RWPE2 (cell line): Measurements from ENCODE around the gene GTSF1L.

Experiments used
- ATAC-seq: fragments of 200-7000 bp; cut with Tn5 transposase; 3 replicates; pipeline ENCODE4 v1.9.1; 2021; ENCODE audit warnings: low read depth
- DNase-seq: peaks from one replicate; pipeline ENCODE4 v3.0.0-alpha.2; 2020; ENCODE audit warnings: low spot score
- H3K27ac ChIP-seq: fragments of 450-650 bp; 2 replicates; pipeline ENCODE4 v1.5.1; 2017; ENCODE audit warnings: mild to moderate bottlenecking; ENCODE audit not compliant: poor library complexity, severe bottlenecking
- H3K27me3 ChIP-seq: fragments of 250-450 bp; sonication (Bioruptor Pico); 2 replicates; pipeline ENCODE4 v1.5.1; 2021; ENCODE audit warnings: mild to moderate bottlenecking, moderate library complexity; ENCODE audit not compliant: insufficient read depth, poor library complexity, severe bottlenecking
- H3K36me3 ChIP-seq: fragments of 250-450 bp; sonication (Bioruptor Pico); 2 replicates; pipeline ENCODE4 v1.5.1; 2020; ENCODE audit warnings: low read depth, mild to moderate bottlenecking, moderate library complexity
- H3K4me1 ChIP-seq: fragments of 250-450 bp; sonication (Bioruptor Pico); 2 replicates; pipeline ENCODE4 v1.5.1; 2021; ENCODE audit warnings: mild to moderate bottlenecking, moderate library complexity; ENCODE audit not compliant: insufficient read depth, poor library complexity, severe bottlenecking
- H3K4me3 ChIP-seq: fragments of 250-450 bp; sonication (Bioruptor Pico); 2 replicates; pipeline ENCODE4 v1.5.1; 2021; ENCODE audit warnings: mild to moderate bottlenecking, moderate library complexity; ENCODE audit not compliant: severe bottlenecking
- H3K9me3 ChIP-seq: fragments of 250-450 bp; sonication (Bioruptor Pico); 2 replicates; pipeline ENCODE4 v1.5.1; 2021; ENCODE audit warnings: mild to moderate bottlenecking, moderate library complexity; ENCODE audit not compliant: severe bottlenecking
- CTCF ChIP-seq: fragments of 450-650 bp; IDR thresholded peaks from one replicate; pipeline ENCODE4 v1.5.1; 2017; ENCODE audit warnings: mild to moderate bottlenecking, moderate library complexity; ENCODE audit not compliant: poor library complexity, severe bottlenecking

Gene GTSF1L

GRCh38 chr20:43746344-43747137 lies 19.7 kb upstream of the GTSF1L start:
- no peaks in the 10 kb centered on the region for H3K9me3 ChIP-seq
- H3K4me1 ChIP-seq: peaks cover 7% of the 10 kb centered on the region
- no peak overlapping the region for H3K4me3 ChIP-seq
- H3K27me3 ChIP-seq: no peaks in the 10 kb centered on the region
- H3K36me3 ChIP-seq: no peaks in the 10 kb centered on the region
- ATAC-seq (no peak), DNase-seq (no peak)
- no peak for TF ChIP-seq CTCF
- H3K27ac ChIP-seq: no peak overlapping the region

GRCh38 chr20:43744966-43745730 lies 18.3 kb upstream of the GTSF1L start:
- no peak for DNase-seq
- no peaks in the 10 kb centered on the region for H3K4me1 ChIP-seq
- no peak overlapping the region for H3K4me3 ChIP-seq
- no peak overlapping the region for H3K27ac ChIP-seq
- no peaks in the 10 kb centered on the region for H3K36me3 ChIP-seq
- H3K27me3 ChIP-seq: no peaks in the 10 kb centered on the region
- no peaks in the 10 kb centered on the region for H3K9me3 ChIP-seq
- no peak for ATAC-seq
- no peak for TF ChIP-seq CTCF

GRCh38 chr20:43744151-43744611 lies 17.4 kb upstream of the GTSF1L start:
- DNase-seq (no peak), ATAC-seq (peak; percentile 64)
- H3K27me3 ChIP-seq: no peaks in the 10 kb centered on the region

GRCh38 chr20:43740642-43741041 lies 13.8 kb upstream of the GTSF1L start:
- ATAC-seq (no peak), DNase-seq (no peak)
- Histone ChIP-seq H3K27ac (no peak overlapping the region), H3K4me1 (no peaks in the 10 kb centered on the region), H3K27me3 (no peaks in the 10 kb centered on the region), H3K36me3 (no peaks in the 10 kb centered on the region), H3K9me3 (no peaks in the 10 kb centered on the region), H3K4me3 (no peak overlapping the region)
- TF ChIP-seq CTCF: no peak

More at GRCh38 chr20:43744151-43744611, 17.4 kb upstream of the GTSF1L start:
- Histone ChIP-seq H3K36me3 (no peaks in the 10 kb centered on the region), H3K4me1 (no peaks in the 10 kb centered on the region), H3K4me3 (no peak overlapping the region), H3K9me3 (no peaks in the 10 kb centered on the region), H3K27ac (no peak overlapping the region)
- no peak for TF ChIP-seq CTCF
